ENCODE results near the gene PTPRN2.

GRCh38 chr7:158479664-158480025 lies 108.0 kb downstream of the PTPRN2 start:
- TF ChIP-seq YY1 (IDR thresholded peaks at IDR 0.05; ENCODE audit: insufficient read depth, insufficient replicate concordance, low read depth, low read length) (no peak), JUNB (CRISPR knock-in tag; IDR thresholded peaks at IDR 0.05; ENCODE audit: borderline replicate concordance) (no peak), ZNF850 (CRISPR knock-in tag; conservative IDR thresholded peaks at IDR 0.05) (no peak), ZNF263 (CRISPR knock-in tag; IDR thresholded peaks at IDR 0.05) (no peak), RAD21 (CRISPR knock-in tag; IDR thresholded peaks at IDR 0.05) (no peak), POLR2A (IDR thresholded peaks at IDR 0.05; ENCODE audit: insufficient read depth in 1 of 2, low read depth in 2 of 2, low read length in 2 of 2) (no peak), TMF1 (CRISPR knock-in tag; IDR thresholded peaks at IDR 0.05; ENCODE audit: low read depth) (no peak), ZUFSP (CRISPR knock-in tag; IDR thresholded peaks at IDR 0.05; ENCODE audit: borderline replicate concordance) (no peak), ZNF766 (CRISPR knock-in tag; IDR thresholded peaks at IDR 0.05; ENCODE audit: borderline replicate concordance) (no peak), ZNF878 (CRISPR knock-in tag; IDR thresholded peaks at IDR 0.05) (no peak), HMGXB4 (CRISPR knock-in tag; IDR thresholded peaks at IDR 0.05; ENCODE audit: borderline replicate concordance in 1 of 2, low read depth in 1 of 2) (no peak)
